Measurements from ENCODE around the gene EIF2AK3.
"Not testable (repeated sequence)": the region's sequence is repeated elsewhere in the genome, so short reads cannot be mapped to it uniquely, and the experiment has no call there.

The EIF2AK3 gene

GRCh38 chr2:88626171-88627054, 851 bp downstream of the EIF2AK3 start:
- Histone ChIP-seq H3K9ac (ENCODE audit: insufficient read length) (peak overlapping the region; percentile 71), H3K27ac (no peak overlapping the region), H3K9me3 (ENCODE audit: low read depth, low read length) (no peaks in the 10 kb centered on the region), H3K36me3 (ENCODE audit: insufficient read depth, low read length) (no peaks in the 10 kb centered on the region), H3K4me3 (peak overlapping the region; percentile 99)
- no peak for TF ChIP-seq EZH2 (IDR thresholded peaks at IDR 0.05)
- DNase-seq (ENCODE audit: low read depth, low spot score) = no peak

GRCh38 chr2:88624477-88624876, 2.8 kb downstream of the EIF2AK3 start:
- no peak for DNase-seq (ENCODE audit: low read depth, low spot score)
- H3K36me3 ChIP-seq (ENCODE audit: insufficient read depth, low read length) = no peaks in the 10 kb centered on the region
- no peak overlapping the region for H3K4me3 ChIP-seq
- TF ChIP-seq FOXP2 (optimal IDR thresholded peaks at IDR 0.05; ENCODE audit: control extremely low read depth, extremely low read length, insufficient read depth) (no peak), EZH2 (IDR thresholded peaks at IDR 0.05) (no peak), POLR2AphosphoS5 (IDR thresholded peaks at IDR 0.05; ENCODE audit: borderline replicate concordance, low read depth, low read length) (no peak)
- H3K9ac ChIP-seq (ENCODE audit: insufficient read length) = no peak overlapping the region
- H3K9me3 ChIP-seq (ENCODE audit: low read depth, low read length) = no peaks in the 10 kb centered on the region
- H3K27ac ChIP-seq = no peak overlapping the region

GRCh38 chr2:88623831-88624465, 3.3 kb downstream of the EIF2AK3 start:
- H3K36me3 ChIP-seq (ENCODE audit: insufficient read depth, low read length); H3K9ac ChIP-seq (ENCODE audit: insufficient read length); DNase-seq (ENCODE audit: low read depth, low spot score); H3K27ac ChIP-seq; H3K9me3 ChIP-seq (ENCODE audit: low read depth, low read length); H3K4me3 ChIP-seq: not testable (repeated sequence)

- Histone ChIP-seq H3K27ac (no peak overlapping the region), H3K9me3 (ENCODE audit: low read depth, low read length) (no peaks in the 10 kb centered on the region), H3K9ac (ENCODE audit: insufficient read length) (no peak overlapping the region), H3K36me3 (ENCODE audit: insufficient read depth, low read length) (no peaks in the 10 kb centered on the region), H3K4me3 (no peak overlapping the region)
- DNase-seq (ENCODE audit: low read depth, low spot score) = no peak
- TF ChIP-seq EZH2 (IDR thresholded peaks at IDR 0.05) (no peak), POLR2AphosphoS5 (IDR thresholded peaks at IDR 0.05; ENCODE audit: borderline replicate concordance, low read depth, low read length) (no peak), FOXP2 (optimal IDR thresholded peaks at IDR 0.05; ENCODE audit: control extremely low read depth, extremely low read length, insufficient read depth) (no peak)
Observed at GRCh38 chr2:88622307-88622706, 5.0 kb downstream of the EIF2AK3 start.

- Histone ChIP-seq H3K27ac (no peak overlapping the region), H3K4me3 (no peak overlapping the region), H3K36me3 (ENCODE audit: insufficient read depth, low read length) (no peaks in the 10 kb centered on the region), H3K9ac (ENCODE audit: insufficient read length) (no peak overlapping the region), H3K9me3 (ENCODE audit: low read depth, low read length) (no peaks in the 10 kb centered on the region)
- DNase-seq (ENCODE audit: low read depth, low spot score) = no peak
- no peak for TF ChIP-seq EZH2 (IDR thresholded peaks at IDR 0.05)
- no peak for TF ChIP-seq FOXP2 (optimal IDR thresholded peaks at IDR 0.05; ENCODE audit: control extremely low read depth, extremely low read length, insufficient read depth)
- no peak for TF ChIP-seq POLR2AphosphoS5 (IDR thresholded peaks at IDR 0.05; ENCODE audit: borderline replicate concordance, low read depth, low read length)
Observed at GRCh38 chr2:88621432-88621831, 5.8 kb downstream of the EIF2AK3 start.

GRCh38 chr2:88620015-88620414, 7.2 kb downstream of the EIF2AK3 start:
- TF ChIP-seq POLR2AphosphoS5 (IDR thresholded peaks at IDR 0.05; ENCODE audit: borderline replicate concordance, low read depth, low read length) (no peak), EZH2 (IDR thresholded peaks at IDR 0.05) (no peak), FOXP2 (optimal IDR thresholded peaks at IDR 0.05; ENCODE audit: control extremely low read depth, extremely low read length, insufficient read depth) (no peak)
- H3K9me3 ChIP-seq (ENCODE audit: low read depth, low read length) = no peaks in the 10 kb centered on the region
- no peak overlapping the region for H3K9ac ChIP-seq (ENCODE audit: insufficient read length)
- no peak overlapping the region for H3K4me3 ChIP-seq
- no peak overlapping the region for H3K27ac ChIP-seq
- H3K36me3 ChIP-seq (ENCODE audit: insufficient read depth, low read length) = no peaks in the 10 kb centered on the region
- DNase-seq (ENCODE audit: low read depth, low spot score) = no peak

GRCh38 chr2:88615822-88616221, 11.4 kb downstream of the EIF2AK3 start:
- TF ChIP-seq POLR2AphosphoS5 (IDR thresholded peaks at IDR 0.05; ENCODE audit: borderline replicate concordance, low read depth, low read length) (no peak), EZH2 (IDR thresholded peaks at IDR 0.05) (no peak), FOXP2 (optimal IDR thresholded peaks at IDR 0.05; ENCODE audit: control extremely low read depth, extremely low read length, insufficient read depth) (no peak)
- no peak overlapping the region for H3K9ac ChIP-seq (ENCODE audit: insufficient read length)
- no peak overlapping the region for H3K27ac ChIP-seq
- H3K4me3 ChIP-seq = no peak overlapping the region
- no peaks in the 10 kb centered on the region for H3K9me3 ChIP-seq (ENCODE audit: low read depth, low read length)
- DNase-seq (ENCODE audit: low read depth, low spot score) = no peak
- no peaks in the 10 kb centered on the region for H3K36me3 ChIP-seq (ENCODE audit: insufficient read depth, low read length)

GRCh38 chr2:88614497-88615157, 12.6 kb downstream of the EIF2AK3 start:
- no peak for DNase-seq (ENCODE audit: low read depth, low spot score)
- no peaks in the 10 kb centered on the region for H3K9me3 ChIP-seq (ENCODE audit: low read depth, low read length)
- TF ChIP-seq FOXP2 (optimal IDR thresholded peaks at IDR 0.05; ENCODE audit: control extremely low read depth, extremely low read length, insufficient read depth) (no peak), EZH2 (IDR thresholded peaks at IDR 0.05) (no peak), POLR2AphosphoS5 (IDR thresholded peaks at IDR 0.05; ENCODE audit: borderline replicate concordance, low read depth, low read length) (no peak)
- H3K9ac ChIP-seq (ENCODE audit: insufficient read length) = no peak overlapping the region
- no peak overlapping the region for H3K27ac ChIP-seq
- no peaks in the 10 kb centered on the region for H3K36me3 ChIP-seq (ENCODE audit: insufficient read depth, low read length)
- H3K4me3 ChIP-seq = no peak overlapping the region

Measured in SK-N-MC (cell line).